WTC11 (cell line): ENCODE data around the gene SCP2D1. TPM values are rescaled to one million over a fixed set of nuclear protein-coding genes. Genes with fewer than 3 reads are reported as not detected.
A peak's percentile ranks its signal among the peaks of the same experiment; 100 is the strongest.

ENCODE experiments used
- ATAC-seq: fragments of 200-7000 bp; cut with Tn5 transposase; 2 replicates; pipeline ENCODE4 v1.10.0; 2021; ENCODE audit warnings: mild to moderate bottlenecking, moderate library complexity
- CTCF ChIA-PET: fragments of 300-600 bp; sonication (Branson Sonifier 250); formaldehyde crosslinking; loops from one replicate; lab custom pipeline; 2021; ENCODE audit warnings: antibody characterized with exemption; lab: Charles Lee
- POLR2A ChIA-PET: fragments of 350-600 bp; sonication (Branson Sonifier 250); formaldehyde crosslinking; loops from one replicate; lab custom pipeline; 2021; ENCODE audit warnings: antibody characterized with exemption; lab: Charles Lee
- DNase-seq: peaks from one replicate; pipeline ENCODE4 v3.0.0; 2021; ENCODE audit warnings: low spot score
- H3K27ac Mint-ChIP-seq: 2 replicates; pipeline ENCODE4 v1.8.0; 2021; ENCODE audit warnings: mixed read lengths
- H3K27me3 Mint-ChIP-seq: 2 replicates; pipeline ENCODE4 v1.8.0; 2021; ENCODE audit warnings: low read depth, mild to moderate bottlenecking, moderate library complexity, mixed read lengths
- H3K36me3 Mint-ChIP-seq: 2 replicates; pipeline ENCODE4 v1.8.0; 2021; ENCODE audit warnings: mixed read lengths
- H3K4me1 Mint-ChIP-seq: 2 replicates; pipeline ENCODE4 v1.8.0; 2022; ENCODE audit warnings: mixed read lengths
- H3K4me3 Mint-ChIP-seq: 2 replicates; pipeline ENCODE4 v1.8.0; 2021; ENCODE audit warnings: mild to moderate bottlenecking, moderate library complexity, mixed read lengths
- H3K9me3 Mint-ChIP-seq: 2 replicates; pipeline ENCODE4 v1.8.0; 2021; ENCODE audit warnings: mixed read lengths
- E2F4 ChIP-seq: sonication (generic); formaldehyde crosslinking; IDR thresholded peaks from 2 replicates; pipeline ENCODE4 v1.8.1; 2022; ENCODE audit warnings: low read depth, mild to moderate bottlenecking, moderate library complexity, missing genetic modification reagents, borderline replicate concordance
- ELF4 ChIP-seq: sonication (generic); formaldehyde crosslinking; IDR thresholded peaks from 2 replicates; pipeline ENCODE4 v1.8.1; 2022; ENCODE audit warnings: low read depth, mild to moderate bottlenecking, moderate library complexity, missing genetic modification reagents
- ERG ChIP-seq: fragments of 250-450 bp; sonication (Bioruptor Pico); IDR thresholded peaks from 2 replicates; pipeline ENCODE4 v1.8.0; 2021; ENCODE audit warnings: mild to moderate bottlenecking
- FOXP4 ChIP-seq: sonication (generic); formaldehyde crosslinking; IDR thresholded peaks from 2 replicates; pipeline ENCODE4 v1.8.0; 2022; ENCODE audit warnings: mild to moderate bottlenecking, missing genetic modification reagents
- GRHL2 ChIP-seq: fragments of 250-450 bp; sonication (Bioruptor Pico); IDR thresholded peaks from 2 replicates; pipeline ENCODE4 v1.8.0; 2022; ENCODE audit warnings: mild to moderate bottlenecking, moderate library complexity; ENCODE audit not compliant: insufficient replicate concordance, severe bottlenecking
- PREB ChIP-seq: sonication (generic); formaldehyde crosslinking; IDR thresholded peaks from 2 replicates; pipeline ENCODE4 v1.8.1; 2022; ENCODE audit warnings: mild to moderate bottlenecking, missing genetic modification reagents, moderate library complexity, borderline replicate concordance
- RELA ChIP-seq: sonication (generic); formaldehyde crosslinking; IDR thresholded peaks from 2 replicates; pipeline ENCODE4 v1.8.1; 2022; ENCODE audit warnings: missing genetic modification reagents, mild to moderate bottlenecking, borderline replicate concordance
- SMAD4 ChIP-seq: sonication (generic); formaldehyde crosslinking; IDR thresholded peaks from 2 replicates; pipeline ENCODE4 v1.8.0; 2022; ENCODE audit warnings: mild to moderate bottlenecking, missing genetic modification reagents
- SP1 ChIP-seq: sonication (generic); formaldehyde crosslinking; conservative IDR thresholded peaks from 2 replicates; pipeline ENCODE4 v1.8.1; 2022; ENCODE audit warnings: missing genetic modification reagents
- ZNF416 ChIP-seq: fragments of 250-450 bp; sonication (Bioruptor Pico); IDR thresholded peaks from 2 replicates; pipeline ENCODE4 v1.9.0; 2021; ENCODE audit warnings: mild to moderate bottlenecking, inconsistent platforms
- ZSCAN18 ChIP-seq: fragments of 250-450 bp; sonication (Bioruptor Pico); IDR thresholded peaks from 2 replicates; pipeline ENCODE4 v2.1.2; 2022; ENCODE audit warnings: mild to moderate bottlenecking, moderate library complexity
- total RNA-seq: library from RNA; stranded (reverse); gene quantifications from 3 replicates; pipeline ENCODE4 v1.2.3, GENCODE V29; 2021
- TF ChIP-seq, protein P1 (sequence below): fragments of 250-450 bp; sonication (Bioruptor Pico); IDR thresholded peaks from 2 replicates; pipeline ENCODE4 v1.9.0; 2021; ENCODE audit warnings: moderate library complexity, mild to moderate bottlenecking, inconsistent platforms, borderline replicate concordance

The SCP2D1 gene
- total RNA-seq, 1 experiment from 2014 or later: not detected

GRCh38 chr20:18794428-18794787 lies 19.2 kb upstream of the SCP2D1 start:
- ATAC-seq (no peak), DNase-seq (no peak)
- H3K36me3 Mint-ChIP-seq: no peaks in the 10 kb centered on the region
- H3K27me3 Mint-ChIP-seq: peaks cover 45% of the 10 kb centered on the region
- H3K4me3 Mint-ChIP-seq: peak overlapping the region; percentile 85
- peaks cover 3% of the 10 kb centered on the region; the same call in 1 of the 2 replicates for H3K4me1 Mint-ChIP-seq
- POLR2A ChIA-PET: no interaction called here
- H3K9me3 Mint-ChIP-seq: peaks cover 24% of the 10 kb centered on the region
- H3K27ac Mint-ChIP-seq: peak overlapping the region; percentile 85
- no peak for TF ChIP-seq PREB (CRISPR knock-in tag)
- TF ChIP-seq SP1 (CRISPR knock-in tag): 0 out of 2 replicates have a peak, but pooled peaks have one; percentile 2
- TF ChIP-seq, all 79 proteins: peak for 1
- CTCF ChIA-PET: interaction anchor here (1.1 to 1.4 kb wide), 2 partner anchors 81 to 162 kb away, joined by 4 read pairs; no protein-coding TSS in a partner anchor

DNA sequence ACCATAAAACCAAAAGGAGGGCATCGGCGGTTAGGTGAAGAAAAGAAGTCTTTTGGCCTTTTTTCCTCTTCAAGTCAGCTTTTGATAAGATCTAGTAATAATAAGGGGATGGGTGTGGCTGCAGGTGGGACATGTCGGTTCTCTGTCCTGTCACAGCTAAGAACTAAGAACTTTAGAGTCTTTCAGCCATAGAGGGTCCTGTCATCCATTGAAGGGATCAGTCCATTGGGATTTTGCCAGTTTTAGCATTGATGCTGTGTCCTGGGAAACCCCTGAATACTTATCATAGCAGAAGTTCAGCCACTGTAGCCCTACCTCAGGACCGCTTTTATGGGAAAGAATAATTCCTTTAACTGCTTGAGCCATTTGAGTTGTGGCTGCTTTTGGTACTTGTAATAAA lies 18.2 kb upstream of the SCP2D1 start:
- ChIA-PET POLR2A (no interaction called here), CTCF (no interaction called here)
- H3K36me3 Mint-ChIP-seq: no peaks in the 10 kb centered on the region
- peaks cover 3% of the 10 kb centered on the region; the same call in 1 of the 2 replicates for H3K4me1 Mint-ChIP-seq
- H3K9me3 Mint-ChIP-seq: peaks cover 25% of the 10 kb centered on the region
- no peak for TF ChIP-seq ZNF416 (CRISPR knock-in tag)
- no peak for TF ChIP-seq ZSCAN18
- TF ChIP-seq GRHL2 (CRISPR knock-in tag): no peak
- TF ChIP-seq RELA (CRISPR knock-in tag): no peak
- ATAC-seq (no peak), DNase-seq (no peak)
- H3K27me3 Mint-ChIP-seq: peaks cover 37% of the 10 kb centered on the region
- no peak overlapping the region for H3K27ac Mint-ChIP-seq
- H3K4me3 Mint-ChIP-seq: peak overlapping the region; percentile 85; the same call in 1 of the 2 replicates

DNA sequence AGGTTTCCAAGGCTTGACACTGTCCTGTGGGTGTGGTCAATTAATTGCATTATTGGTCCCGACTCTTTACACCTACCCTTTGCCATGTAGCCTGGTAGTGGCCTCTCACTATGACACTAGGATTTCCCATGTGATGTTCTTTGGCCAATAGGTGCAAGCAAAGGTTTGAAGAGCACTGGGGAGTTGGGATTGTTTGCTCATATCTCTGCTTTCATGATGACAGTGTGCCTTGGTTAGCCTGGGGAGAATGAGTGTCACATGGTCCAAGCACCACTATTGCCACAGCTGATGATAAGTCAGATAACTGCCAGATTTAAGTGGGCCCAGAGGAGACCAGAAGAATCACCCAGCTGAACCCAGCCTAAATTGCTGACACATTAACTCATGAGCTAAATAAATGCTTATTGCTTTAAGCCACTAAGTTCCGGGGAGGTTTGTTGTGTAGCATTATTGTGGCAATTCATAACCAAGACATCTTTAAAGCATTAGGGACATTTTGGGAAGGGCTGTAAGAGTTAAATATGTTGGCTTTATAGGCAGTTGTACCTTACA lies 17.2 kb upstream of the SCP2D1 start:
- Mint-ChIP-seq H3K27me3 (peaks cover 27% of the 10 kb centered on the region), H3K9me3 (peaks cover 25% of the 10 kb centered on the region), H3K4me1 (peaks cover 3% of the 10 kb centered on the region; the same call in 1 of the 2 replicates), H3K27ac (no peak overlapping the region), H3K4me3 (no peak overlapping the region), H3K36me3 (no peaks in the 10 kb centered on the region)
- POLR2A ChIA-PET: no interaction called here
- CTCF ChIA-PET: no interaction called here
- ATAC-seq: no peak
- TF ChIP-seq SMAD4 (CRISPR knock-in tag) (no peak), E2F4 (no peak), RELA (CRISPR knock-in tag) (no peak), PREB (CRISPR knock-in tag) (no peak), ERG (CRISPR knock-in tag) (no peak), FOXP4 (CRISPR knock-in tag) (no peak), ELF4 (CRISPR knock-in tag) (no peak)
- TF ChIP-seq, protein P1, sequence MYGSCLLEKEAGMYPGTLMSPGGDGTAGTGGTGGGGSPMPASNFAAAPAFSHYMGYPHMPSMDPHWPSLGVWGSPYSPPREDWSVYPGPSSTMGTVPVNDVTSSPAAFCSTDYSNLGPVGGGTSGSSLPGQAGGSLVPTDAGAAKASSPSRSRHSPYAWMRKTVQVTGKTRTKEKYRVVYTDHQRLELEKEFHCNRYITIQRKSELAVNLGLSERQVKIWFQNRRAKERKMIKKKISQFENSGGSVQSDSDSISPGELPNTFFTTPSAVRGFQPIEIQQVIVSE (CRISPR knock-in tag): no peak
- no peak for DNase-seq
